GM19240 (cell line): ENCODE measurements around the gene LEMD1.
"Not testable (repeated sequence)": the region's sequence is repeated elsewhere in the genome, so short reads cannot be mapped to it uniquely, and the experiment has no call there.

Source experiments
- DNase-seq: peaks from one replicate; pipeline ENCODE4 v3.0.0; 2011; ENCODE audit warnings: low spot score; ENCODE audit not compliant: insufficient read length

Gene LEMD1

DNA sequence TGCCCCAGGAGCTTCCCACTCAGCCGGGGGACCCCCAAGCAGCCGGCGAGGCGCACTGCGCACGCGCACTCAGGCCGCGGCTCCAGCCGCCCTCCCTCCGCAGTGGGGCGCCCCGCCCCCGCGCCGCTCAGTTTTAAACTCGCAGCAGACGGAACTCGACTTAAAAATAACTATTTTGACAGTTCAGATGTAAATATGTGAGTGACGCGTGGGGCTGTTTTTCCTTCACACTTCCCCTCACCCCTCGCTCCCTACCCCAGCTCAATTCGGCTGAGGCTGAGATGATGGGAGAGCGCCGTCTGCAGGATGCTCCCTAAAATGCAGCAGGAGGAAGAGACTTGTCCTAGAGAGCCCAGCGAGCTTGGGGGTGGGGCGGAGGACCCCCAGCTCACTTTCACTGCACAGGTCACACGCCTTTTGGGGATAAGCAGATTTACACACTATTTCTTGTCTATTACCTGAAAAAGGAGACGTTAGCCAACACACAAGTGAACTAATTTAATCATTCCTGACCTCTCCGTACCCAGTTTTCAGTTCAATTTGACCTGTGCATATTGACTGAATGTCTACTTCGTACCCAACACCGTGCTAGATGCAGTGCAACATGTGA lies 8.9 kb upstream of the LEMD1 start:
- no peak for DNase-seq

DNA sequence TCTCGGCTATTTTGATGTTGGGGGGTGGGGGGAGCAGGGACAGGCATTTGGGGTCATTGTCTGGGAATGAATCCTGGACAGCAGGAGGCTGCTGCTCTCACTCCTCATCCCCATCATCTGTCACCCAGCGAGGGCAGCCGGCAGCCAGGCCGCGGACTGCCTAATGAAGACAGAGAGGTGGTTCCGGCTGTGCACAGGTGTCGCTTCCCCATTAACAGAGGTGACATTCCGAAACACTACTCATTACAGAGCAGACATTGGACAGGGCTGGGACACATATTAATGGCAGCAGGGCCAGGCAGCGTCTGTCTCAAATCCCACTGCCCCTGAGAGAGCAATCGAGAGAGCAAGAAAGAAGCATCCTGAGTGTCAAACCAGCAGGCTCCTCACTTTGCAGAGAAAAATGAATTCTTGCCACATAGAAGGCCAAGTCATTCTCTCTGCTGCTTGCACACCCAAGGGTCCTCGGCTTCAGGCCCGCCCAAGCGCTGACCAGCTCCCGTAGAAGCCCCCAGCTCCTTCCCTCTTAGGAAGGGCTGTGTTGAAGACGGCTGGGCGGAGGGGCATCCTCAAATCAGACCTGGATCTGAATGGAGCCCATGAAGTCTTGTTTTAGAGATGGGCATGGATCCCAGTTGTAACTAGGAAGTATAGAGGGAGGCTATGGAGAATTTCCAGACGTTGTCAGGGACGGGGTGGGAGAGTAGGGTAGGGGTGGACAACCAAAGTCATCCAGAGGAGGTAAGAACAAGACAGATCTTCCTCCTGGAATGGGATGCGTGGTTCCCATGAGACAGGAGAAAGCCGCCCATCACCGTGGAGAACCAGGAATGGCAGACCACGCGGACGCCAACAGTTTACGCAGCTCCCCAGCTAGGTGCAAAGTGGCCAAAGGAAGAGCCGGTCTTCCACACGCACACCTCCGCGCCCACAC lies 8.2 kb upstream of the LEMD1 start:
- no peak for DNase-seq

DNA sequence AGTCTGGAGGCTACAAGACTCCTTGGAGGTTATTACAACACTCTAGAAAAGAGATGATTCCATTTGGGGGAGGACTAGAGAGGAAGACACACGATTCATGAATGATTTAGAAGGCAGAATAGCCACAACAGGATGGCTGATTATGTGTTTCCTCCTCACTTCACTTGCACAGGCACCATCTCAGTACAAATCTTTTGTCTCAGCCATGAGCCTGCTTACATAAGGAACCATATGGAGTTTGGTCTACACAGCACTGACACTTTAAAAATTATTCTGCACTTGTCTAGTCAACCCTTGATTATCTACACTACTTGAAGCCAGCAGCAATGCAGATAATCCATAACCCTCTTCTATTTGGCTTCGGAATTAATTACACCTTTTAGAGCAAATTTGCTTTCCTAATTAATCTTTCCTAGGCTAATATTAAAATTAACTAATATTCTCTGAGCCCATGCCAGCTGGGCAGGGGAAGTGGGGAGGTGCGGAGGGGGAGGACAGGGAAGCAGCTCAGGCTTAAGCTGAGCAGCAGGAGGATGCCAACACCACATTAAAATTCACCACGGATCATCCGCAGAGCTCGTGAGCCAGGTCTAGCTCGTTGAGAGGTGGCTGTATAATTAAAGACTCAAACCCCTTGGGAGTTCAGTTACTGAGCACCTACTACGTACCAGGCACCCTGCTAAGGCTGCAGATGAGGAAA lies 3.2 kb upstream of the LEMD1 start:
- no peak for DNase-seq

DNA sequence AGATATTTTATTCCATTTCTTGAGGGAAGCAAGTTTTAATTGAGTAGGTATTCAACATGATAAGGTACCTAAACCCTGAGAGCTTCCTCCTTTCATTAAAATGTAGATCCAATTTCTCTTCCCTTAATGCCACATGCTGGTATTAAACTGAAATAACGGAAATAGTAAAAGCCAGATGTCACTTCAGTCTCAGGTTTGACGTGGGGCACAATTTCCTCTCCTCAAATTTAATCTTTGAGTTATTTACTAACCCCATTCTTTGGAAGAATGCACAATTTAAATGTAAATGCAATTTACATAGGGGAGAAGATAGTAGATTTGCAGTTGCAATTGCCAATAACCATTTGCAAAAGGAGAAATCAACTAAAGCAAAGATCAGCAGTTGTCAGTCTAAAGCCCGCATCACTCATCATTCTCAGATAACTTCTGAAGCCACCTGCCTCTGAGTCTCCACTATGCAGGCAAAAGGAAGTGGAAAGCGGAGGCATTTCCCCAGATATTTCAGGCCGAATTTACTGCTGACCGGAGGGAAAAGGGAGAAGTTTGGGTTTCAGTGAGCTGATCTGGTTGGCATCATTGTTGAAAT lies 2.1 kb upstream of the LEMD1 start:
- DNase-seq: no peak

DNA sequence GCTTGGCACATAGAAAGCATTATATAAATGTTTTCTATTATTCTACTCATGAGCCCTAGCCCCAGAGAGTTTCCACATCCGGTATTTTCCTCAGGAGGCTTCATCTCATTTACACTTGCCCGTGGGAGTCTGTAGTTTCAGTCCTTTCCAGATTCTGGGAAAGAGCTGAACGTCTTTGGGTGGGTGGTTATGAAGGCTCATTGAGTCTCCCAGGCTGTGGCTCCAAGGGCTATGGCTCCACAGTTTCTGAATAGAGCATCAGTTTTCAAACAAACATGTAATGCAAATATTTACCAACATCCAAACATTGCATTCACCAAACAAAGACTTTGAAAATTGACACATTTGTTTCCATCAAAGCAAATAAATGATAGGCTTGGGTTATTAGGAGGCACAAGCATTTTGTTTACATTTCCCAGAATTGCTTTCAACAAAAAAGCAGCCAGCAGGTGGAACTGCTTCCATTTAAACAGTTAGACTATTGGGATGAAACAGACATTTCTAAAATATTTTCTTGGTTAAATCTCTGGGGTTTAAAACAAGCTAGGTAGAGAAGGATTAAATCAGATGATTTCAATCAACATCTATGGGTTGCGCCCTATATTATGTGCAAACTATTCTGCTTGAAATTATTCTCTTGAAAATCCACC lies 1.3 kb upstream of the LEMD1 start:
- no peak for DNase-seq

DNA sequence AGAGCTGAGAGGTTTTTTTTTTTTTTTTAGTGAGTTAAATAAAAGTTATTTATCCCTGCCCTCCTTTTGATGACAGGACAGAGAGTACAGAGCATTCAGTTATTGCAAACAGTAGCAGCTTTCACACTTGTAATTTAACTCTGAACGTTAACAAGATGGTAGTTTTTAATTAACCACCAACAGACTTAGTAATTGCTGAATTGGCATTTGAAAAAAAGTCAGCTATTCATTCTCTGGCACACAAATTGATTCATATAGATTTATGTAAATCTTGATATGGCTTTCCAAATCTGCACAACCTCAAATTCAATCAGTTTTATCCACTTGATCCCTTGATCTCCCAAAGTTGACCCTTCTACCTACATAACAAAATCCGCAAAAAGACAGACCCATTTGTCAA lies 918 bp downstream of the LEMD1 start:
- DNase-seq: no peak

DNA sequence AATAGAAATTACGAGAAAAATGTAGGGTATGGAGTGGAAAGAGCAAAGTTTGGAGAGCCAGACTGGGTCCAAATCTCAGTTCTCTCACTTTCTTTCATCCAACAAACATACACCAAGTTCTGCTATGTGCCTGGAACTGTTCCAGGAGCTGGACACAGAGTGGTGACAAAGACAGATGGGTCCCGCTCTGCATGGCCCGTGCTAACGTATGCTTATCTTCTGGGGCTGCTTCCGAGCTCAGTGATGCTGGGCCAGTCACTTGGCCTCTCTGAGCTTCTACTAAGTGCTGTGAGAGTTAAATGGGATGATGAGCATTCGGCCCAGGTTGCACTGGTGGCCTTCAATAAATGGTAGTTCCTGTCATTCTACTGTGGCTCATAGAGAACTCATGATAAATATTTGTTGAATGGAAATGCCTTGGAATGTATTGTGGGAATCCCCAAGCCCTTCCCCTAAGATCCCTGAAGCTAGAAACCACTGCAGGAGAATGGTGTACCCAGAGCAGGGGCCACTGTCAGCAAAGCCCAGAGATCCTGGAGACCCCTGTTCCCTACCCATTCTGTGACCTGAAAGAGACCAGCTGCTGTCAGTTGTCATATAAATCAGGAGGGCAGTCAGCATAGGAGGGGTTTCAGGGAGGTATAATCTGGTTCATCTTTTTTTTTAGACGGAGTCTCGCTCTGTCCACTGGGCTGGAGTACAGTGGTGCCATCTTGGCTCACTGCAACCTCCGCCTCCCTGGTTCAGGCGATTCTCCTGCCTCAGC lies 3.8 kb downstream of the LEMD1 start:
- DNase-seq: no peak

DNA sequence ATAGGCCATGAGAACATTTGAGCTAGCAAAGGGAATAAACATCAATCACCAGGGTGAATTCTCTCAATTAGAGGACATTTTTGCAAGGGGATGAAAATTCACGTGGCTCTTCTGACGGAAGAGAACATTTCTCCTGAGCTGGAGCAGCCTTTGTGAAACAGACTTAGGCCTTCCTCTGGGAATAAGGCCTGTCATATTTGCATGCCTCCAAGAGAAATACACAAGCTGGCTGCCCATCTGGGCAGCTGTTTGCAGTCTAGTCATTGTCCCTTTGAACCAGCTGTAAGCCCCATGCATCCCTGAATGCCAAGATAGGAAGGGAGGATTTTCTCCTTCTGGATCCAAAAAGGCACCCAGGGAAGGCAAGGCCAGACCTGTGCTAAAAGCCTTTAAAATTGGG lies 5.5 kb downstream of the LEMD1 start:
- no peak for DNase-seq

DNA sequence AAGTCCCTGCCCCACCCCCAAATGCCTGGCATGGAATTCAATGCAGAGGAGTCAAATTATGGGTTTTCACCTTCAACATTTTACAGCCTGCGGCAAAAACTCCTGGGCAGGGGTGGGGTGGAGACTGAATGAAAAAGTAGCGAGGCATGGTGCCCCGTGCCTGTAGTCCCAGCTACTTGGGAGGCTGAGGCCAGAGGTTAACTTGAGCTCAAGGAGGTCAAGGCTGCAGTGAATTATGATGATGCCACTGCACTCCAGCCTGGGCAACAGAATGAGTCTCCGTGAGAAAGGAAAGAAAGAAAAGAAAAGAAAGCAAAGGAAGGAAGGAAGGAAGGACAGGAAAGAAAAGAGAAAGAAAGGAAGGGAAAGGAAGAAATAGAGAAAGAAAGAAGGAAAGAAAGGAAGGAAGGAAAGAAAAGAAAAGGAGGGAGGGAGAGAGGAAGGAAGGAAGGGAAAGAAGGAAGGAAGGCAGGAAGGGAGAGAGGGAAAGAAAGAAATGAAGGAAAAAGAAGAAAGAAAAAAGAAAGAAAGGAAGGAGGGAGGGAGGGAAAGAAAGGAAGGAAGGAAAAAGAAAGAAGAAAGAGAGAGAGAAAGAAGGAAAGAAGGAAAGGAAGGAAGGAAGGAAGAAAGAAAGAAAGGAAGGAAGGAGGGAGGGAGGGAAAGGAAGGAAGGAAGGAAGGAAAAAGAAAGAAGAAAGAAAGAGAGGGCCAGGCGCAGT lies 11.1 kb downstream of the LEMD1 start:
- no peak for DNase-seq

DNA sequence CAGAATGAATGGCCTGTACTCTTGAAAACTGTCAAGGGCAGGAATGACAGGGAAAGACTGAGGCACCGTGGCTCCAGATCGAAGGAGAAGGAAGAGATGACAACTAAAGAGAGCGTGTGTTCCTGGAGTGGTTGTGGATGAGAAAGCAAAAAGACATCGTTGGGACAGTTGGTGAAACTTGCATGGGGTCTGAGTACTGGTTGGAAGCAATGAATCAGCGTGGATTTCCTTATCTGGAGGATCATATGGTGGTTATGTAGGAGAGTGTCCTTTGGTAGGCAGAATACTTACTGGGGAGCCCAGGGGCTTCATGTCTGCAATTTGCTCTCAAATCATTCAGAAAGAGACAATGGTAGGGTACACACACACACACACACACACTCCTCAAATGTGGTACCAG lies 13.9 kb downstream of the LEMD1 start:
- no peak for DNase-seq

DNA sequence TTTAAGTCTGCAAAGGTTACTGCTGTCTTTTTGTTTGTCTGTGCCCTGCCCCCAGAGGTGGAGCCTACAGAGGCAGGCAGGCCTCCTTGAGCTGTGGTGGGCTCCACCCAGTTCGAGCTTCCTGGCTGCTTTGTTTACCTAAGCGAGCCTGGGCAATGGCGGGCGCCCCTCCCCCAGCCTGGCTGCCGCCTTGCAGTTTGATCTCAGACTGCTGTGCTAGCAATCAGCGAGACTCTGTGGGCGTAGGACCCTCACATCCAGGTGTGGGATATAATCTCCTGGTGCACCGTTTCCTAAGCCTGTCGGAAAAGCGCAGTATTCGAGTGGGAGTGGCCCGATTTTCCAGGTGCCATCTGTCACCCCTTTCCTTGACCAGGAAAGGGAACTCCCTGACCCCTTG lies 15.6 kb downstream of the LEMD1 start:
- not testable (repeated sequence) for DNase-seq

DNA sequence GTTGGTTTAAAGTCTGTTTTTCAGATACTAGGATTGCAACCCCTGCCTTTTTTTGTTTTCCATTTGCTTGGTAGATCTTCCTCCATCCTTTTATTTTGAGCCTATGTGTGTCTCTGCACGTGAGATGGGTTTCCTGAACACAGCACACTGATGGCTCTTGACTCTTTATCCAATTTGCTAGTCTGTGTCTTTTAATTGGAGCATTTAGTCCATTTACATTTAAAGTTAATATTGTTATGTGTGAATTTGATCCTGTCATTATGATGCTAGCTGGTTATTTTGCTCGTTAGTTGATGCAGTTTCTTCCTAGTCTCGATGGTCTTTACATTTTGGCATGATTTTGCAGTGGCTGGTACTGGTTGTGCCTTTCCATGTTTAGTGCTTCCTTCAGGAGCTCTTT lies 17.4 kb downstream of the LEMD1 start:
- not testable (repeated sequence) for DNase-seq

DNA sequence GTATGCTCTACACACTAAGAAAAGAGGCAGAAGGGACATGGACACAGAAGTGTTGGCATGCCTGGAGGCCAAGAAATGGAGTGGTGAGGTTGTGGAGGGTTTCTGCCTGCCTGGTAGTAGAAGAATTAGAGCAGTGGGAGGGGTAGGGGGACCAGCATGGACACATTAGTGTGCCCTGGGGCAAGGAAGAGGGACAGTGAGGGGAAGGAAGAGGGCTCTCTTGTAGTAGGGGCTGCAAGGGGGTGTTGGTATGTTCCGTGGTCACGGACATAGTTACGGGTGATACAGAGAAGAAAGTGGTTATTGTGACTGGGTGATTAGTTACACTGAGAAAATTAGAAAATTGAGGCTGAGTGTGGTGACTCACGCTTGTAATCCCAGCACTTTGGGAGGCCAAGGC lies 23.3 kb downstream of the LEMD1 start:
- DNase-seq: no peak

DNA sequence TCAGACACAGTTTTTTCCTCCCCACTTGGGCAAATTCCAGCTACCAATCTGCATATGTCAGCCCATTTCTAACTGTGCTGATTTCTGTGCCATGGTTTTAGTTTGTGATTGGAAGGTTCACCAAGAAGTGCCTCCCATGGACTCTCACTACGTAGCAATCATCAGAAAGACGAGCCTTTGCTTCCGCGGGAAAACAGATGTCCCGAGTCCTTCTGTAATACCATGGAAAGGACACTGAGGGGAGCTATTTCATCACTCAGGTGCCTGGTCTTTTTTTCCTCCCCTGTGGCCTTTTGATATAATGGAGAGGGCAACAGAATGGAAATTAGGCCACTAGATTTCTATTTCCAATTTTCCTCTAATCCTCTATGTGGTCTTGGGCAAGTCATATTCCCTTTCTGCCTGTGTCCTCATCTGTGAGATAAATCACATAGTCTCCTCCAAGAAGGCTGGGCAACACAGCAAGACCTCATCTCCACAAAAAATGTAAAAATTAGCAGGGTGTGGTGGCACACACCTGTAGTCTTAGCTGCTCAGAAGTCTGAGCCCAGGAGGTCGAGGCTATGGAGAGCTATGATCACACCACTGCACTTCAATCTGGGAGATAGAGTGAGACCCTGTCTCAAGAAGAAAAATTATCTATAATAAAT lies 24.8 kb downstream of the LEMD1 start:
- no peak for DNase-seq

DNA sequence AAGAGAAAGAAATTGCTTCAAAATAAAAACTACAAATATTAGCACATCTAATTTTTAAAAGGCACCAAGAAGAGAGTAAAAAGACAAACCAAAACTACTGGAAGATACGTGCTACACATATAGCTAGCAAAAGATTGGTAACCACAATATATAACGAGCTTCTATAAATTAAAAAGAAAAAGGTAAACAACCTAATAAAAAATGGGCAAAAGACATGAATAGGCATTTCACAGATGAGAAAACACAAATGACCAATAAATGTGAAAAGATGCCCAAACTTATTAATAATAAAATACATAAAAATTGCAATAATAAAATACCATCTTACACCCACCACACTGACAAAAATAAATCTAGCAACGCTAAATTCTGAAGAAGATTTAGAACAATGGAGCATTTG lies 26.2 kb downstream of the LEMD1 start:
- DNase-seq: no peak

DNA sequence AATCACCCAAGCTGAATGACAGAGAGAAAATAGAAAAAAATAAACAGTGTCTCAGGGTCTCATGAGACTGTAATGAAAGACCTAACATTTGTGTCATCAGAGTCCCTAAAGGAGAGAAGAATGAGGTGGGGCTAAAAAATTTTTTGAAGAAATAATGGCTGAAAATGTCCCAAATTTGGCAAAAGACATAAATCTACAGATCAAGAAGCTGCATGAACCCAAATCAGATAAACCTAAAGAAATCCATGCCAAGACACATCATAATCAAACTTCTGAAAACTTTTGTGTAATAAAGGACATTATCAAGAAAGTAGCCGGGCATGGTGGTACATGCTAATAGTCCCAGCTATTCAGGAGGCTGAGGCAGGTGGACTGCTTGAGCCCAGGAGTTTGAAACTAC lies 29.2 kb downstream of the LEMD1 start:
- DNase-seq: no peak

DNA sequence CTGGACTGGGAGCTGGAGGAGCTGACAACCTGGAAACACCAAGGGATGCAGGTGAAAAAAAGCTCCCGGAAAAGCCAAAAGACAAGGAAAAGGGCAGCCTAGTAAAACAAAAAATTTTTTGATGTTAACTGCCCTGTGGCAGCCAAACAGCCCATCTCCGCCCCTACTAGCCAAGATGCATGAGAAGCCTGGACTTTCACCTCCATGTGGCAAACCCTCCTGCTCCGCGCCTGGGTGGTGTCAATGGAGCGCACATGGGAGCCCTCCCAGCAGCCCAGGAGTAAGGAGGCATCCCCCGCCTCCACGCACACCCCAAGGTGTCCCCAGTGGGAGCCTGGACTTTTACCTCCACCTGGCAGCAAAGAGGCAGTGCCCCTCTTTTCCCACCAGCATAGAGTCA lies 30.5 kb downstream of the LEMD1 start:
- DNase-seq: no peak

DNA sequence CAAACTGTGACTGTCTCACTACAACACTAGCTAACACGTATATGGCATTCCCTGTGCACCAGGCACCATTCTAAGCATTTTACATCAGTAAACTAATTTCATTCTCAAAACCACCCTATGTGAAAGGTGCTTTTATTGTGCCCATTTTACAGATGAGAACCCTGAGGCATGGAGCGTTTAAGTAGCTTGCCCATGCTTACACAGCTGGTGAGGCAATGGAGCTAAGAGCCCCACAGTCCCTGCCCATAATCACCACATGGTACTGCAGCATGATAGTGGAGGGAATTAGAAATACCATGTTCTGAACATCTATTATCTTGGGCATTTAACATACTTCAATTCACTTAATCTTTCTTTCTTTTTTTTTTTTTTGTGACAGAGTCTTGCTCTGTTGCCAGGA lies 34.0 kb downstream of the LEMD1 start:
- DNase-seq: no peak

DNA sequence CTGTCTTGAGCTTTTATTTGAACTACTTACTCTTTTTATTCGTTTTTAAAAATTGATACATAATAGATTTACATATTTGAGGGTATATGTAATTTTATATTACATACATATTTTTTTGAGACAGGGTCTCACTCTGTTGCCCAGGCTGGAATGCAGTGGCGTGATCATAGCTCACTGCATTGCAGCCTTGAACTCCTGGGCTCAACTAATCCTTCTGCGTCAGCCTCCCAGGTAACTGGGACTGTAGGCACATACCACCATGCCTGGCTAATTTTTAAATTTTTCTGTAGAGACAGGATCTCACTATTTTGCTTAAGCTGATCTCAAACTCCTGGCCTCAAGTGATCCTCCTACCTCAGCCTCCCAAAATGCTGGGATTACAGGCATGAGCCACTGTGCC lies 38.9 kb downstream of the LEMD1 start:
- DNase-seq: not testable (repeated sequence)

DNA sequence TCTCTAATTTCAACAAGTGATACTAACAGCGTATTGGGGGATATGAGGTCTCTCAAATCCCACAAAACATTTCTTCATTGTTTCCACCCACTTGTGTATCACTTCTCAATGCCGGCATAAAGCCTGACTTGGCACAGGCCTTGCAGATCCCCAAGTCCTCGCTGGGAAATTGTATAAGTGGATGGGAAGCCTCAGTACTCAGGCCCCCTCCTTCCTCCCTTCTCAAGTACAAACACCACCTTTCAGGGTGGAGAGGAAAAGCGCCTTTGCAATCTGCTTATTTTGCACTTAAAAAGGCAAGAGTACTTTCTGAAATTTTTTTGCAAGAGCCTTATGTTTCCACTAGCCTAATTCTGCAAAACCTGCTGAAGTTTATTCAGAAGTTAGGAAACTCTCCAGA lies 39.3 kb downstream of the LEMD1 start:
- DNase-seq: no peak
